Sigmoid colon (tissue), 3 donors: Measurements from ENCODE around the gene DCTN5.

Experiments
- POLR2A ChIP-seq, 2 donors: fragments of 450-650 bp; IDR thresholded peaks; one replicate each; pipeline ENCODE4 v1.6.1; 2016; ENCODE audit warnings: antibody characterized with exemption in 2 of 2, mild to moderate bottlenecking in 2 of 2, moderate library complexity in 2 of 2
- TF ChIP-seq, protein P1 (sequence below), 4 experiments: fragments of 450-650 bp in 3 of 4; fragments of 200-600 bp in 1 of 4; IDR thresholded peaks; one replicate each; pipeline ENCODE4 v1.5.1; 2016 to 2019; ENCODE audit warnings: antibody characterized with exemption in 4 of 4, mild to moderate bottlenecking in 3 of 4, moderate library complexity in 2 of 4

DNA sequence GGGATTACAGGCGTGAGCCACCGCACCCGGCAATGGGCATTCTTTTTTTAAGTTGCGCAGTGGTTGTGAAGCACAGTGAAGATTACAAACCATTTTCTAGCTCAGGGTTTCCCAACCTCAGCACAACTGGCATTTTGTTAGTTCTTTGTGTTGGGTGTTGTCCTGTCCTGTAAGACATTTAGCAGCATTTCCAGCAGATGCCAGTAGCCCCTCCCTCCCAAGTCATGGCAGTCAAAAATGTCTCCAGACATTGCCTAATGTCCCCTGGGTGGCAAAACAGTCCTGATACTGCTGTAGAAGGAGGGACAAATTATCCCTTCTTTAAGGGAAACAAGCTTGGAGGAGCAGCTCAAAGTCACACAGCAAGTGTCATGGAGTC is 53.0 kb downstream of the DCTN5 start:
- no peak for TF ChIP-seq POLR2A (IDR thresholded peaks at IDR 0.05)
- TF ChIP-seq, protein P1, sequence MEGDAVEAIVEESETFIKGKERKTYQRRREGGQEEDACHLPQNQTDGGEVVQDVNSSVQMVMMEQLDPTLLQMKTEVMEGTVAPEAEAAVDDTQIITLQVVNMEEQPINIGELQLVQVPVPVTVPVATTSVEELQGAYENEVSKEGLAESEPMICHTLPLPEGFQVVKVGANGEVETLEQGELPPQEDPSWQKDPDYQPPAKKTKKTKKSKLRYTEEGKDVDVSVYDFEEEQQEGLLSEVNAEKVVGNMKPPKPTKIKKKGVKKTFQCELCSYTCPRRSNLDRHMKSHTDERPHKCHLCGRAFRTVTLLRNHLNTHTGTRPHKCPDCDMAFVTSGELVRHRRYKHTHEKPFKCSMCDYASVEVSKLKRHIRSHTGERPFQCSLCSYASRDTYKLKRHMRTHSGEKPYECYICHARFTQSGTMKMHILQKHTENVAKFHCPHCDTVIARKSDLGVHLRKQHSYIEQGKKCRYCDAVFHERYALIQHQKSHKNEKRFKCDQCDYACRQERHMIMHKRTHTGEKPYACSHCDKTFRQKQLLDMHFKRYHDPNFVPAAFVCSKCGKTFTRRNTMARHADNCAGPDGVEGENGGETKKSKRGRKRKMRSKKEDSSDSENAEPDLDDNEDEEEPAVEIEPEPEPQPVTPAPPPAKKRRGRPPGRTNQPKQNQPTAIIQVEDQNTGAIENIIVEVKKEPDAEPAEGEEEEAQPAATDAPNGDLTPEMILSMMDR (IDR thresholded peaks at IDR 0.05), result no peak
